ENCODE results near the gene KLRK1.
"Not testable (repeated sequence)": the region's sequence is repeated elsewhere in the genome, so short reads cannot be mapped to it uniquely, and the experiment has no call there.

Gene KLRK1

GRCh38 chr12:10389904-10390303, at the start of gene KLRK1:
TSS of gene KLRK1 (minus strand) at chr12:10390041. CDS start at chr12:10388810, 1,231 bp downstream.
- DNase-seq: peak in 1 of 2 donors; percentile 41

- DNase-seq: not testable (repeated sequence)
Observed at GRCh38 chr12:10437601-10438000, 47.8 kb upstream of the KLRK1 start.

- DNase-seq: not testable (repeated sequence)
Observed at GRCh38 chr12:10435816-10436215, 46.0 kb upstream of the KLRK1 start, which contains the start of gene KLRC2. TSS of gene KLRC2 (minus strand) at chr12:10436010. CDS start at chr12:10435986, 24 bp downstream.

GRCh38 chr12:10430623-10431022, 40.8 kb upstream of the KLRK1 start:
- not testable (repeated sequence) for DNase-seq

GRCh38 chr12:10425938-10426337, 36.1 kb upstream of the KLRK1 start:
- DNase-seq: not testable (repeated sequence)

- DNase-seq: not testable (repeated sequence)
Observed at GRCh38 chr12:10424260-10424899, 34.5 kb upstream of the KLRK1 start.

- DNase-seq: not testable (repeated sequence)
Observed at GRCh38 chr12:10422159-10422558, 32.3 kb upstream of the KLRK1 start.

GRCh38 chr12:10420334-10420733, 30.5 kb upstream of the KLRK1 start, which contains the start of gene KLRC3:
TSS of gene KLRC3 (minus strand) at chr12:10420595. CDS start at chr12:10420550, 45 bp downstream.
- DNase-seq: not testable (repeated sequence)

GRCh38 chr12:10409392-10409791, 19.6 kb upstream of the KLRK1 start, which contains the start of gene KLRC4:
TSS of gene KLRC4 (minus strand) at chr12:10409757. CDS start at chr12:10409575, 182 bp downstream.
- DNase-seq: peak in 1 of 2 donors; percentile 45

- DNase-seq: no peak
Observed at GRCh38 chr12:10408842-10409241, 19.0 kb upstream of the KLRK1 start.

- DNase-seq: peak in 1 of 2 donors; percentile 31
Observed at GRCh38 chr12:10406725-10407124, 16.9 kb upstream of the KLRK1 start.

- no peak for DNase-seq
Observed at GRCh38 chr12:10405294-10405693, 15.5 kb upstream of the KLRK1 start.

- no peak for DNase-seq
Observed at GRCh38 chr12:10404798-10405197, 15.0 kb upstream of the KLRK1 start.

GRCh38 chr12:10400829-10401228, 11.0 kb upstream of the KLRK1 start:
- DNase-seq: peak in 1 of 2 donors; percentile 39

- no peak for DNase-seq
Observed at GRCh38 chr12:10398168-10398567, 8.3 kb upstream of the KLRK1 start.

GRCh38 chr12:10397296-10397695, 7.5 kb upstream of the KLRK1 start:
- DNase-seq: peak; percentile 28 to 64

- not testable (repeated sequence) for DNase-seq
Observed at GRCh38 chr12:10396176-10396575, 6.3 kb upstream of the KLRK1 start.

- DNase-seq: peak; percentile 17 to 73
Observed at GRCh38 chr12:10395390-10395998, 5.7 kb upstream of the KLRK1 start.

GRCh38 chr12:10394531-10395152, 4.8 kb upstream of the KLRK1 start:
- DNase-seq: peak; percentile 44 to 72

- no peak for DNase-seq
Observed at GRCh38 chr12:10393291-10393690, 3.5 kb upstream of the KLRK1 start.

- peak; percentile 52 to 66 for DNase-seq
Observed at GRCh38 chr12:10392394-10392930, 2.6 kb upstream of the KLRK1 start.

GRCh38 chr12:10390991-10391390, 1.1 kb upstream of the KLRK1 start:
- DNase-seq: not testable (repeated sequence)

All from CD4-positive, alpha-beta T cell treated with Interferon alpha-2 for 1 hour (primary cell).